T-cell (primary cell): Measurements from ENCODE around the gene RIMKLB. TPM values are rescaled to one million over a fixed set of nuclear protein-coding genes. Genes with fewer than 3 reads are reported as not detected.
"Not testable (repeated sequence)": the region's sequence is repeated elsewhere in the genome, so short reads cannot be mapped to it uniquely, and the experiment has no call there.

ENCODE experiments used
- ATAC-seq, 4 experiments: fragments of 200-7000 bp in 3 of 4; fragments of 150-1000 bp in 1 of 4; cut with Tn5 transposase; replicated peaks in 1 of 4; 1 replicate in 3 of 4; 2 replicates in 1 of 4; pipeline ENCODE4 v1.10.0; 2021; ENCODE audit warnings: moderate library complexity in 3 of 4, mild to moderate bottlenecking in 2 of 4, moderate number of reproducible peaks in 1 of 4
- CTCF ChIA-PET, 2 donors: fragments of 300-600 bp; sonication (Branson Sonifier 250); formaldehyde crosslinking; loops; one replicate each; lab custom pipeline; 2022; ENCODE audit warnings: antibody characterized with exemption in 2 of 2; lab: Charles Lee
- POLR2A ChIA-PET, 2 donors: fragments of 300-600 bp; sonication (Branson Sonifier 250); formaldehyde crosslinking; loops; one replicate each; lab custom pipeline; 2022; ENCODE audit warnings: antibody characterized with exemption in 2 of 2; lab: Charles Lee
- DNase-seq, 35 experiments: peaks; one replicate each; pipeline versions ENCODE4 v3.0.0 to v3.0.0-alpha.2; 2013 to 2023
- H3K27ac ChIP-seq: one replicate; pipeline ENCODE4 v1.5.1; 2013; ENCODE audit warnings: low read length
- H3K27me3 ChIP-seq, 2 experiments: replicated peaks in 1 of 2; 1 replicate in 1 of 2; 2 replicates in 1 of 2; pipeline versions ENCODE4 v1.6.1 to v1.7.0; 2013; ENCODE audit warnings: low read length in 1 of 2, mixed read lengths in 1 of 2; ENCODE audit not compliant: control insufficient read depth in 2 of 2, insufficient read depth in 2 of 2; ENCODE audit errors: extremely low read depth in 1 of 2
- H3K36me3 ChIP-seq, 2 donors: 1 replicate in 1 of 2; 2 replicates in 1 of 2; pipeline versions ENCODE4 v1.6.1 to v1.7.0; 2013; ENCODE audit warnings: low read length in 1 of 2; ENCODE audit not compliant: control insufficient read depth in 2 of 2, insufficient read depth in 1 of 2; ENCODE audit errors: extremely low read depth in 1 of 2
- H3K4me1 ChIP-seq, 2 experiments: 1 replicate in 1 of 2; 2 replicates in 1 of 2; pipeline versions ENCODE4 v1.6.1 to v1.7.0; 2013; ENCODE audit warnings: low read length in 2 of 2, mixed read lengths in 1 of 2; ENCODE audit not compliant: insufficient read depth in 2 of 2, control insufficient read depth in 1 of 2; ENCODE audit errors: extremely low read depth in 1 of 2
- H3K4me3 ChIP-seq, 2 donors: 1 replicate in 1 of 2; 2 replicates in 1 of 2; pipeline versions ENCODE4 v1.5.1 to v1.7.0; 2013; ENCODE audit warnings: mild to moderate bottlenecking in 2 of 2, low read length in 1 of 2, moderate library complexity in 1 of 2; ENCODE audit not compliant: control insufficient read depth in 1 of 2; ENCODE audit errors: extremely low read depth in 1 of 2
- H3K9me3 ChIP-seq: 2 replicates; pipeline ENCODE4 v1.7.0; 2013
- H3K27ac Mint-ChIP-seq, 2 donors: one replicate each; pipeline ENCODE4 v1.8.0; 2020 to 2021; ENCODE audit warnings: mild to moderate bottlenecking in 2 of 2, mixed read lengths in 2 of 2
- H3K27me3 Mint-ChIP-seq, 2 donors: one replicate each; pipeline ENCODE4 v1.8.0; 2021 to 2022; ENCODE audit warnings: mixed read lengths in 2 of 2
- H3K36me3 Mint-ChIP-seq: one replicate; pipeline ENCODE4 v1.8.0; 2021; ENCODE audit warnings: mixed read lengths
- H3K4me1 Mint-ChIP-seq, 3 donors: one replicate each; pipeline ENCODE4 v1.8.0; 2020 to 2022; ENCODE audit warnings: mixed read lengths in 3 of 3, mild to moderate bottlenecking in 1 of 3
- H3K4me3 Mint-ChIP-seq, 3 donors: one replicate each; pipeline ENCODE4 v1.8.0; 2020 to 2022; ENCODE audit warnings: mild to moderate bottlenecking in 3 of 3, mixed read lengths in 3 of 3, moderate library complexity in 3 of 3
- H3K9me3 Mint-ChIP-seq, 3 donors: one replicate each; pipeline ENCODE4 v1.8.0; 2020 to 2022; ENCODE audit warnings: mixed read lengths in 3 of 3
- WGBS: methylation state at CpG from one replicate; pipeline ENCODE4 v1.1.5; 2013; ENCODE audit warnings: missing lambda C conversion rate; ENCODE audit not compliant: insufficient coverage; 5-methylcytosine and 5-hydroxymethylcytosine counted together
- total RNA-seq, 35 experiments: library from RNA in 6 of 35; stranded (reverse) in 6 of 35; fragments of 120-200 nt in 1 of 35; gene quantifications; one replicate each; pipeline versions ENCODE4 v1.2.1 to v1.2.4 and lab custom pipeline; 2013 to 2026

RIMKLB gene
- total RNA-seq, 5 donors from 2014 or later (not counting 1 experiment from before 2014, with no cell fraction given): 14.3 to 28.0 (median 23.0) TPM

GRCh38 chr12:8796831-8797626, 99.2 kb downstream of the RIMKLB start:
- no peak overlapping the region for H3K4me3 ChIP-seq
- POLR2A ChIA-PET: no interaction called here
- Mint-ChIP-seq H3K4me1 (no peaks in the 10 kb centered on the region), H3K27ac (no peak overlapping the region), H3K27me3 (no peaks in the 10 kb centered on the region), H3K4me3 (no peak overlapping the region), H3K9me3 (no peaks in the 10 kb centered on the region), H3K36me3 (no peaks in the 10 kb centered on the region)
- 83% methylated on average over 2 of the region's 5 CpGs for WGBS
- H3K36me3 ChIP-seq: no peaks in the 10 kb centered on the region
- no peak for ATAC-seq
- H3K27ac ChIP-seq: no peak overlapping the region
- no peak for DNase-seq
- H3K4me1 ChIP-seq: no peaks in the 10 kb centered on the region
- CTCF ChIA-PET: interaction anchor here in 1 of 2 donors (0.6 kb wide), 1 partner anchor 316 kb away, joined by 3 read pairs; no protein-coding TSS in a partner anchor
- no peaks in the 10 kb centered on the region for H3K9me3 ChIP-seq
- H3K27me3 ChIP-seq: peaks cover 0 to 5% of the 10 kb centered on the region in 2 experiments

- H3K27ac Mint-ChIP-seq, ATAC-seq, CTCF ChIA-PET, H3K4me1 ChIP-seq, H3K4me3 ChIP-seq, H3K9me3 Mint-ChIP-seq, H3K36me3 Mint-ChIP-seq, H3K27me3 Mint-ChIP-seq, H3K27me3 ChIP-seq, H3K27ac ChIP-seq, H3K36me3 ChIP-seq, DNase-seq, H3K9me3 ChIP-seq, H3K4me1 Mint-ChIP-seq, POLR2A ChIA-PET, H3K4me3 Mint-ChIP-seq: not testable (repeated sequence)
- no CpG with 5 or more reads among the region's 3 CpGs for WGBS
These were observed 103.4 kb downstream of the RIMKLB start for GRCh38 chr12:8801213-8801612.

- POLR2A ChIA-PET, H3K27ac ChIP-seq, H3K4me3 ChIP-seq, CTCF ChIA-PET, H3K36me3 ChIP-seq, H3K27me3 Mint-ChIP-seq, H3K27me3 ChIP-seq, H3K4me1 Mint-ChIP-seq, H3K9me3 Mint-ChIP-seq, H3K4me1 ChIP-seq, DNase-seq, ATAC-seq, H3K27ac Mint-ChIP-seq, H3K9me3 ChIP-seq, H3K36me3 Mint-ChIP-seq, H3K4me3 Mint-ChIP-seq: not testable (repeated sequence)
- no CpG with 5 or more reads among the region's 3 CpGs for WGBS
These were observed 107.0 kb downstream of the RIMKLB start for GRCh38 chr12:8804833-8805232.

GRCh38 chr12:8805487-8805886, 107.7 kb downstream of the RIMKLB start:
- H3K4me1 Mint-ChIP-seq, ATAC-seq, H3K27ac ChIP-seq, H3K27ac Mint-ChIP-seq, H3K4me3 ChIP-seq, H3K36me3 Mint-ChIP-seq, H3K4me1 ChIP-seq, H3K9me3 Mint-ChIP-seq, H3K27me3 Mint-ChIP-seq, DNase-seq, H3K27me3 ChIP-seq, H3K36me3 ChIP-seq, CTCF ChIA-PET, POLR2A ChIA-PET, H3K4me3 Mint-ChIP-seq, H3K9me3 ChIP-seq: not testable (repeated sequence)
- WGBS: 87% methylated on average over 9 of the region's 11 CpGs

GRCh38 chr12:8807084-8807483, 109.3 kb downstream of the RIMKLB start:
- POLR2A ChIA-PET, DNase-seq, CTCF ChIA-PET, H3K4me1 Mint-ChIP-seq, H3K27me3 ChIP-seq, ATAC-seq, H3K4me3 ChIP-seq, H3K27ac ChIP-seq, H3K27me3 Mint-ChIP-seq, H3K4me1 ChIP-seq, H3K4me3 Mint-ChIP-seq, H3K27ac Mint-ChIP-seq, H3K36me3 Mint-ChIP-seq, H3K9me3 Mint-ChIP-seq, H3K36me3 ChIP-seq, H3K9me3 ChIP-seq: not testable (repeated sequence)
- WGBS: 93% methylated on average over 5 of the region's 11 CpGs

- DNase-seq, H3K4me1 ChIP-seq, H3K27ac ChIP-seq, H3K36me3 Mint-ChIP-seq, H3K4me3 Mint-ChIP-seq, H3K36me3 ChIP-seq, POLR2A ChIA-PET, H3K27me3 Mint-ChIP-seq, H3K4me1 Mint-ChIP-seq, ATAC-seq, H3K27me3 ChIP-seq, H3K9me3 Mint-ChIP-seq, CTCF ChIA-PET, H3K4me3 ChIP-seq, H3K27ac Mint-ChIP-seq, H3K9me3 ChIP-seq: not testable (repeated sequence)
- WGBS: 87% methylated on average over 6 of the region's 7 CpGs
These were observed 112.3 kb downstream of the RIMKLB start for GRCh38 chr12:8810112-8810511.
